SJCRH30 (cell line): ENCODE results near the gene SGSM2. TPM values are rescaled to one million over a fixed set of nuclear protein-coding genes. Genes with fewer than 3 reads are reported as not detected.

ENCODE experiments used
- DNase-seq, 2 experiments: peaks; one replicate each; pipeline ENCODE4 v3.0.0-alpha.2; 2015 to 2020
- H3K27ac ChIP-seq: fragments of 250-450 bp; sonication (Bioruptor Pico); 2 replicates; pipeline ENCODE4 v1.5.1; 2020; ENCODE audit warnings: mild to moderate bottlenecking, moderate library complexity
- H3K27me3 ChIP-seq: fragments of 250-450 bp; sonication (Bioruptor Pico); 2 replicates; pipeline ENCODE4 v1.5.1; 2020; ENCODE audit warnings: mild to moderate bottlenecking, moderate library complexity
- H3K36me3 ChIP-seq: fragments of 250-450 bp; sonication (Bioruptor Pico); 2 replicates; pipeline ENCODE4 v1.5.1; 2020; ENCODE audit warnings: mild to moderate bottlenecking, moderate library complexity
- H3K4me1 ChIP-seq: fragments of 250-450 bp; sonication (Bioruptor Pico); 2 replicates; pipeline ENCODE4 v1.5.1; 2020; ENCODE audit warnings: mild to moderate bottlenecking, moderate library complexity
- H3K4me3 ChIP-seq: fragments of 250-450 bp; sonication (Bioruptor Pico); 2 replicates; pipeline ENCODE4 v1.5.1; 2020; ENCODE audit warnings: mild to moderate bottlenecking, moderate library complexity
- H3K9me3 ChIP-seq: fragments of 250-450 bp; sonication (Bioruptor Pico); replicated peaks from 2 replicates; pipeline ENCODE4 v1.5.1; 2020; ENCODE audit warnings: mild to moderate bottlenecking, moderate library complexity
- total RNA-seq: library from RNA; depleted of rRNA; stranded (reverse); fragments of >200 nt; shearing (Covaris generic); gene quantifications from 2 replicates; pipeline ENCODE4 v1.2.3, GENCODE V29; 2014; rRNA removed

The SGSM2 gene
- total RNA-seq, 1 experiment from 2014 or later: 10.6 TPM

GRCh38 chr17:2419486-2419885, 82.2 kb downstream of the SGSM2 start:
- DNase-seq: no peak
- no peaks in the 10 kb centered on the region for H3K4me1 ChIP-seq
- H3K4me3 ChIP-seq: no peak overlapping the region
- 0 out of 2 replicates have a peak, but pooled peaks cover 11% of the 10 kb centered on the region for H3K36me3 ChIP-seq
- no peaks in the 10 kb centered on the region for H3K9me3 ChIP-seq
- H3K27me3 ChIP-seq: no peaks in the 10 kb centered on the region
- no peak overlapping the region for H3K27ac ChIP-seq

GRCh38 chr17:2420176-2420575, 82.9 kb downstream of the SGSM2 start:
- H3K27ac ChIP-seq: no peak overlapping the region
- no peaks in the 10 kb centered on the region for H3K9me3 ChIP-seq
- no peaks in the 10 kb centered on the region for H3K4me1 ChIP-seq
- no peaks in the 10 kb centered on the region for H3K27me3 ChIP-seq
- no peak for DNase-seq
- 0 out of 2 replicates have a peak, but pooled peaks cover 9% of the 10 kb centered on the region for H3K36me3 ChIP-seq
- no peak overlapping the region for H3K4me3 ChIP-seq

GRCh38 chr17:2421315-2422147, 84.2 kb downstream of the SGSM2 start:
- H3K36me3 ChIP-seq: 0 out of 2 replicates have a peak, but pooled peaks cover 9% of the 10 kb centered on the region
- no peaks in the 10 kb centered on the region for H3K27me3 ChIP-seq
- H3K9me3 ChIP-seq: no peaks in the 10 kb centered on the region
- DNase-seq: no peak
- no peaks in the 10 kb centered on the region for H3K4me1 ChIP-seq
- no peak overlapping the region for H3K27ac ChIP-seq
- H3K4me3 ChIP-seq: no peak overlapping the region

- H3K27ac ChIP-seq: no peak overlapping the region
- H3K36me3 ChIP-seq: 0 out of 2 replicates have a peak, but pooled peaks cover 9% of the 10 kb centered on the region
- no peaks in the 10 kb centered on the region for H3K9me3 ChIP-seq
- H3K27me3 ChIP-seq: no peaks in the 10 kb centered on the region
- no peaks in the 10 kb centered on the region for H3K4me1 ChIP-seq
- H3K4me3 ChIP-seq: no peak overlapping the region
- DNase-seq: no peak
These were observed 86.0 kb downstream of the SGSM2 start for GRCh38 chr17:2423271-2423670.

GRCh38 chr17:2427215-2427614, 89.9 kb downstream of the SGSM2 start:
- Histone ChIP-seq H3K27ac (no peak overlapping the region), H3K9me3 (no peaks in the 10 kb centered on the region), H3K27me3 (no peaks in the 10 kb centered on the region), H3K4me1 (no peaks in the 10 kb centered on the region), H3K36me3 (no peaks in the 10 kb centered on the region; the same call in 1 of the 2 replicates), H3K4me3 (no peak overlapping the region)
- DNase-seq: no peak

GRCh38 chr17:2427910-2428309, 90.6 kb downstream of the SGSM2 start:
- Histone ChIP-seq H3K36me3 (no peaks in the 10 kb centered on the region; the same call in 1 of the 2 replicates), H3K4me3 (no peak overlapping the region), H3K27me3 (no peaks in the 10 kb centered on the region), H3K9me3 (no peaks in the 10 kb centered on the region), H3K27ac (no peak overlapping the region), H3K4me1 (no peaks in the 10 kb centered on the region)
- DNase-seq: no peak

Other genes starting within 250 kb of the SGSM2 start
- gene SMG6, start 33.7 kb upstream of the SGSM2 start, total RNA-seq: 10.5 and 13.0 TPM in 2 replicates
- gene SRR, start 33.6 kb upstream of the SGSM2 start, total RNA-seq: 6.3 and 8.7 TPM in 2 replicates
- 31.9 and 33.6 TPM in 2 replicates for gene TSR1, start 1.0 kb upstream of the SGSM2 start, total RNA-seq
- 8.7 and 10.1 TPM in 2 replicates for gene MNT, start 63.6 kb downstream of the SGSM2 start, total RNA-seq
- gene METTL16, start 174.4 kb downstream of the SGSM2 start, total RNA-seq: 29.9 and 33.6 TPM in 2 replicates